Ovary (tissue), 3 donors: ENCODE measurements around the gene WWOX.

Experiments
- CTCF ChIP-seq, 3 donors: fragments of 450-650 bp in 2 of 3; fragments of 200-600 bp in 1 of 3; IDR thresholded peaks; one replicate each; pipeline versions ENCODE4 v1.5.1 to v1.8.0; 2016 to 2022; ENCODE audit warnings: antibody characterized with exemption in 3 of 3, mild to moderate bottlenecking in 1 of 3
- EP300 ChIP-seq: sonication (generic); formaldehyde crosslinking; IDR thresholded peaks from one replicate; pipeline ENCODE4 v1.6.1; 2017; ENCODE audit warnings: antibody characterized with exemption
- POLR2A ChIP-seq: fragments of 450-650 bp; IDR thresholded peaks from one replicate; pipeline ENCODE4 v1.6.1; 2017; ENCODE audit warnings: antibody characterized with exemption, mild to moderate bottlenecking, moderate library complexity
- donor health status: DM: no; HTN: no; CAD: no.

GRCh38 chr16:78822509-78822908, 723.1 kb downstream of the WWOX start:
- TF ChIP-seq CTCF (IDR thresholded peaks at IDR 0.05) (no peak), POLR2A (no peak), EP300 (no peak)
